Upper lobe of left lung (tissue), 4 donors: ENCODE measurements around the gene DPP10.

Experiments
- CTCF ChIP-seq, 6 experiments: fragments of 450-650 bp in 4 of 6; fragments of 200-600 bp in 2 of 6; sonication (generic) in 2 of 6; IDR thresholded peaks; one replicate each; pipeline ENCODE4 v1.5.1; 2016 to 2019; ENCODE audit warnings: antibody characterized with exemption in 6 of 6
- POLR2A ChIP-seq, 4 donors: fragments of 450-650 bp; IDR thresholded peaks; one replicate each; pipeline ENCODE4 v1.5.1; 2016 to 2017; ENCODE audit warnings: antibody characterized with exemption in 4 of 4, mild to moderate bottlenecking in 2 of 4

GRCh38 chr2:114495046-114495445 is 52.6 kb downstream of the DPP10 start:
- TF ChIP-seq CTCF (IDR thresholded peaks at IDR 0.05): no peak
- TF ChIP-seq POLR2A (IDR thresholded peaks at IDR 0.05): no peak
